Measurements from ENCODE around the gene MTTP. TPM values are rescaled to one million over a fixed set of nuclear protein-coding genes. Genes with fewer than 3 reads are reported as not detected.

The MTTP gene
- total RNA-seq, 1 experiment from 2014 or later: 0.20 TPM

DNA sequence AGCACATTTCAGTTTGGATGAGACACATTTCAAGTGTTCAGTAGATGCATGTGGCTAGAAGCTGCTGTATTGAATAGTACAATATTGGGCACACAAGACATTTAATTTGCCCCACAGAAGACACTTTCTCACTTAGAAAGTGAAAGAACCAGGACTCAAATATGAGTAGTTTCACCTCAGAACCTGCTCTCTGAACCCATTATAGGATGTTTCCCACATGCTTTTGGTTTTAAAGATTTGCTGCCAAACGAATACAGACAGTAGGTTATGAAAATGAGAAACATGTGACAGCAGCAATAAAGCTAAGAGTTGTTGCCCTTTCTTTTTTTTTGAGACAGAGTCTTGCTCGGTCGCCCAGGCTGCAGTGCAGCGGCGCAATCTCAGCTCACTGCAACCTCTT is 50.7 kb downstream of the MTTP start:
- no TSS peak for BruUV-seq (replicated peaks)
- Histone ChIP-seq H3K9me2 (ENCODE audit: insufficient read depth) (no peaks in the 10 kb centered on the region), H3K4me1 (ENCODE audit: control insufficient read depth in 1 of 2, insufficient read depth in 2 of 2, low read length in 2 of 2) (no peaks in the 10 kb centered on the region), H3K36me3 (ENCODE audit: control insufficient read depth in 1 of 2, insufficient read depth in 2 of 2, low read length in 2 of 2) (no peaks in the 10 kb centered on the region), H3K9ac (ENCODE audit: low read length) (no peak overlapping the region), H3K4me2 (ENCODE audit: low read length) (no peak overlapping the region), H3K27ac (ENCODE audit: low read depth, low read length) (no peak overlapping the region), H3K4me3 (replicated peaks in 1 of 2; ENCODE audit: low read depth in 1 of 2, low read length in 2 of 2) (no peak overlapping the region), H3K27me3 (ENCODE audit: insufficient read depth, low read length) (no peaks in the 10 kb centered on the region), H3K79me2 (ENCODE audit: insufficient read depth, low read length) (no peaks in the 10 kb centered on the region), H3K9me3 (ENCODE audit: control insufficient read depth in 1 of 2, insufficient read depth in 1 of 2, low read depth in 1 of 2, low read length in 2 of 2) (no peaks in the 10 kb centered on the region), H2AFZ (ENCODE audit: low read depth, low read length, poor library complexity, severe bottlenecking) (no peak overlapping the region), H4K20me1 (ENCODE audit: insufficient read depth) (no peaks in the 10 kb centered on the region)
- no peak for ATAC-seq
- DNase-seq (ENCODE audit: low read depth, low spot score): no peak
- RAD21 ChIA-PET (ENCODE audit: low non-redundant PET in 1 of 2, low total read pairs in 2 of 2, uncharacterized antibody in 2 of 2, unreplicated experiment in 2 of 2): no interaction called here
- CTCF ChIA-PET: no interaction called here
- intact Hi-C loops (cut with micrococcal nuclease): no loop called here
- TF ChIP-seq ZFX (IDR thresholded peaks at IDR 0.05): no peak
- TF ChIP-seq RAD21 (IDR thresholded peaks at IDR 0.05; ENCODE audit: low read depth): no peak
- TF ChIP-seq, protein P1, sequence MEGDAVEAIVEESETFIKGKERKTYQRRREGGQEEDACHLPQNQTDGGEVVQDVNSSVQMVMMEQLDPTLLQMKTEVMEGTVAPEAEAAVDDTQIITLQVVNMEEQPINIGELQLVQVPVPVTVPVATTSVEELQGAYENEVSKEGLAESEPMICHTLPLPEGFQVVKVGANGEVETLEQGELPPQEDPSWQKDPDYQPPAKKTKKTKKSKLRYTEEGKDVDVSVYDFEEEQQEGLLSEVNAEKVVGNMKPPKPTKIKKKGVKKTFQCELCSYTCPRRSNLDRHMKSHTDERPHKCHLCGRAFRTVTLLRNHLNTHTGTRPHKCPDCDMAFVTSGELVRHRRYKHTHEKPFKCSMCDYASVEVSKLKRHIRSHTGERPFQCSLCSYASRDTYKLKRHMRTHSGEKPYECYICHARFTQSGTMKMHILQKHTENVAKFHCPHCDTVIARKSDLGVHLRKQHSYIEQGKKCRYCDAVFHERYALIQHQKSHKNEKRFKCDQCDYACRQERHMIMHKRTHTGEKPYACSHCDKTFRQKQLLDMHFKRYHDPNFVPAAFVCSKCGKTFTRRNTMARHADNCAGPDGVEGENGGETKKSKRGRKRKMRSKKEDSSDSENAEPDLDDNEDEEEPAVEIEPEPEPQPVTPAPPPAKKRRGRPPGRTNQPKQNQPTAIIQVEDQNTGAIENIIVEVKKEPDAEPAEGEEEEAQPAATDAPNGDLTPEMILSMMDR (IDR thresholded peaks at IDR 0.05 in 2 of 3, conservative IDR thresholded peaks at IDR 0.05 in 1 of 3; ENCODE audit: borderline replicate concordance in 1 of 3, insufficient read depth in 1 of 3, low read depth in 2 of 3, low read length in 2 of 3): no peak
- TF ChIP-seq, protein P2, sequence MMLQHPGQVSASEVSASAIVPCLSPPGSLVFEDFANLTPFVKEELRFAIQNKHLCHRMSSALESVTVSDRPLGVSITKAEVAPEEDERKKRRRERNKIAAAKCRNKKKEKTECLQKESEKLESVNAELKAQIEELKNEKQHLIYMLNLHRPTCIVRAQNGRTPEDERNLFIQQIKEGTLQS (IDR thresholded peaks at IDR 0.05): no peak
- TF ChIP-seq EZH2phosphoT487 (IDR thresholded peaks at IDR 0.05; ENCODE audit: borderline replicate concordance): no peak
- TF ChIP-seq EGR1 (IDR thresholded peaks at IDR 0.05; ENCODE audit: low read depth): no peak
- TF ChIP-seq TCF7L2 (IDR thresholded peaks at IDR 0.05; ENCODE audit: borderline replicate concordance, extremely low read depth, insufficient read depth, insufficient read length): no peak
- no peak for TF ChIP-seq POLR2A (IDR thresholded peaks at IDR 0.05; ENCODE audit: borderline replicate concordance, extremely low read depth, insufficient read depth, insufficient read length)
- TF ChIP-seq, protein P3, sequence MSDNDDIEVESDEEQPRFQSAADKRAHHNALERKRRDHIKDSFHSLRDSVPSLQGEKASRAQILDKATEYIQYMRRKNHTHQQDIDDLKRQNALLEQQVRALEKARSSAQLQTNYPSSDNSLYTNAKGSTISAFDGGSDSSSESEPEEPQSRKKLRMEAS (IDR thresholded peaks at IDR 0.05): no peak
- TF ChIP-seq CEBPB (IDR thresholded peaks at IDR 0.05; ENCODE audit: low read depth): no peak
- no peak for TF ChIP-seq SIN3A (IDR thresholded peaks at IDR 0.05; ENCODE audit: low read depth)
- POLR2A ChIA-PET: no interaction called here

Data from HCT116 (cell line).